Breast epithelium (tissue), 3 donors: ENCODE data around the gene SLC22A7.

Source experiments
- CTCF ChIP-seq, 3 donors: fragments of 450-650 bp; IDR thresholded peaks; one replicate each; pipeline ENCODE4 v1.5.1; 2016 to 2017; ENCODE audit warnings: antibody characterized with exemption in 3 of 3, mild to moderate bottlenecking in 3 of 3, moderate library complexity in 3 of 3
- POLR2A ChIP-seq: fragments of 450-650 bp; IDR thresholded peaks from one replicate; pipeline ENCODE4 v1.6.1; 2016; ENCODE audit warnings: antibody characterized with exemption, mild to moderate bottlenecking, moderate library complexity
- POLR2AphosphoS5 ChIP-seq, 3 donors: sonication (generic); formaldehyde crosslinking; IDR thresholded peaks; one replicate each; pipeline ENCODE4 v1.6.1; 2017; ENCODE audit warnings: antibody characterized with exemption in 3 of 3

GRCh38 chr6:43347021-43347420 lies 49.0 kb downstream of the SLC22A7 start:
- TF ChIP-seq CTCF (IDR thresholded peaks at IDR 0.05) (no peak), POLR2AphosphoS5 (IDR thresholded peaks at IDR 0.05) (no peak), POLR2A (no peak)
